SK-N-DZ (cell line): ENCODE data around the gene SGSM1.
"Not testable (repeated sequence)": the region's sequence is repeated elsewhere in the genome, so short reads cannot be mapped to it uniquely, and the experiment has no call there.

Experiments
- DNase-seq: peaks from one replicate; pipeline ENCODE4 v3.0.0-alpha.2; 2015; ENCODE audit warnings: low spot score

SGSM1 gene

GRCh38 chr22:24894220-24894975 is 88.4 kb downstream of the SGSM1 start:
- no peak for DNase-seq

DNA sequence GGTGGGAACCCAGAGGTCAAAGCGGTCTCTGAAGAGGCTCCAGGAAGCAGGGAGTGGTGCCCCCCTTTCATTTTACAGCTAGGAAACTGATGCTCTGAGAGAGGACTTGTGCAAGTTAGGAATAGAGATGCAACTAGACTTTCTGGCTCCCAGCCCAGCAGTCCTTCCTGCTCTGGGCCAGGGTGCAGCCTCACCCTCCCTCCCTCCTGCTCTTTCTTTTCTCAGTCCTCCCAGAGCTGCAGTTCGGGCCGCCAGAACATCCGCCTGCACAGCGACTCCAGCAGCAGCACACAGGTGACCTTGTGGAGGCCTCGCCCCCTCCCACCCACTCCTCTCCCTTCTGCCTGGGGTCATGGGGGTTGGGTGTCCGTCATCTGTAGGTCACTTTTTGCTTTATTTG is 89.0 kb downstream of the SGSM1 start:
- no peak for DNase-seq

- DNase-seq = no peak
These were observed 95.4 kb downstream of the SGSM1 start for GRCh38 chr22:24901448-24901847.

GRCh38 chr22:24905909-24906308 is 99.9 kb downstream of the SGSM1 start:
- DNase-seq = no peak

GRCh38 chr22:24907101-24907500 is 101.1 kb downstream of the SGSM1 start:
- DNase-seq = not testable (repeated sequence)

DNA sequence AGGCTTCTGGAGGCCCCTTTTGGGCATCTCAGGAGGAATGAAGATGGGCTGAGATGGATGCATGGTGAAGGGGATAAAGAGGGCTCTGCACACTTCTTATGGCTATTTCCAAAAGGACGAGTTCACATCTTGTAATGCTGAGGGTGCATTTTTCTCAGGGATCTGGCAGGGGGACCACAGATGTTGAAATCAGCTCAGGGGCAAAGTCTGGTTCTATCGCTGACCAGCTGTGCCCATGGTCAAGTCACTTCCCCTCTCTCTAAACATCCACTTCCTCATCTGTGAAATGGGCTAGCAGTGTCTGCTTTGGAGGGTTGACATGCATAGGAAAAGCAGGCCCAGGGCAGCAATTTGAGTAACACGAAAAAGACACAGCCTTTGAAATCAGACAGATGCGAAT is 114.0 kb downstream of the SGSM1 start:
- DNase-seq = no peak

DNA sequence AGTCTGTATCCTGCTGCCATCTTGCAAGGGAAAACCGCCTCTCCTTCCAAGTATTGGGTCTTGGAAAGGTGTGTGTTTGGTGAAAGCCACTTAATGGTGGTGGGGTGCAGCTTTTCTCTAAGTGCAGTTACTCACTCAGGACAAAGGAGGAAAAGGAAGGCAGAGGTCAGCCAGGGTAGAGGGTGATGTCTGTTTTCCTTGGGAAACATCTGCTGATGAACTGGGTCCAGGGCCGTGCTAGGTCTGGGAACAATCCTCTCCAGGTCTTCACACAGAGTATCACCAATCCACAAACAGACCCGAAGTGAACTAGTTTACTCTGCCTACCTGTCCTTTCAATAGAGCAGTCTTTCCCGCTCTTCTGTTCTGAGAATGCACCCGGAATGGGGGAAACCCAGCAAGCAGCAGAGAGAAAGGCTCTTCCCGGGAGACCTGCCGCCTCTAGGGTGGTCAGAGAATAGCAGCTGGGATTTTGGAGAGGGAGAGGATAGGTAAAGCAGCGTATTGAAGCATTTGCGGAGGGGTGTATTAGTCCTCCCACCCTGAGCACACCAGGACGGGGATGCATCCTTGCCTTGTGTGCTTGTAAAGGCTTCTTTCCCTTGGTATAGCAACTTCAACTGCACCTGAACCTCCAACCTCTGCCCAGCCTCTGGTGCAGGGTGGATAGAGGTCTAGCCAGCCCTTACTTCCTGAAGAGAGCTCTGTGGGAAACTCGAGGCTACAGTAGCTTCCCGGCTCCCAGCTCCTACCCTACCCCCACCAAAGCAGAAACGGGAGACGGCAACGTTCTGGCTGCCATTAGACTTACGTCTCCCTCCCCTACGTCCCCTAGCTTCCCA is 119.8 kb downstream of the SGSM1 start:
- no peak for DNase-seq

- DNase-seq = no peak
These were observed 120.4 kb downstream of the SGSM1 start for GRCh38 chr22:24926428-24926725.

- no peak for DNase-seq
These were observed 121.0 kb downstream of the SGSM1 start for GRCh38 chr22:24926849-24927579.

GRCh38 chr22:24928322-24928721 is 122.3 kb downstream of the SGSM1 start:
- no peak for DNase-seq

- DNase-seq = no peak
These were observed 124.7 kb downstream of the SGSM1 start for GRCh38 chr22:24930678-24931077.

- DNase-seq = no peak
These were observed 129.9 kb downstream of the SGSM1 start for GRCh38 chr22:24935771-24936483.

- peak; percentile 38 for DNase-seq
These were observed 131.1 kb downstream of the SGSM1 start for GRCh38 chr22:24937114-24937513.

DNA sequence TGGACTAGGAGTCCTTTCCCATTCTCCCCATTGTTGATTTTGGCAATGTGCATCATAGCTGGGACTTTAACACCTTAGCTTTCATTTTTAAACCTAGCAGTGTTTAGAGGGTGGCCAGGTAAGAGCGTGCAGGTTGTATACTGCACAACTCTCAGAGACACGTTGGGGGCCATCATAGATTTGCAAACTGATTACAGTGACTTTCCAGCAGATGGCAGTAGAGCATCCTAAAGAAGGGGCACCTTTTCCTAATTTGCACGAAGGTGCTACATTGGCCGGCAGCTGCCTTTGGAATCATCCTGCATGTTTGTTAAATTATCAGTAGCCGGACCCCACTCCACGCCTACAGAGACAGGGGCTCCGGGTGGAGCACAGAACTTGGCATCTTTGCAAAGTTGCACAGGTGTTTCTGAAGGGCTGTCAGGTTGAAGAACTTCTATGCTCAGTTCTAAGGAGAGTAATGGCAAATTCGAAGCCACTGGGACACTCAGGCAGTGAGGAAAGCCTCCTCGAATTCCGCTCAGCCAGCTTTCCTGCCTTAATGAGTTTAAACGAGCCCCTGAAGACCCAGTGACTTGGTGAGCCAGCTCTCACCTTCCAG is 132.8 kb downstream of the SGSM1 start:
- DNase-seq = peak; percentile 47

DNA sequence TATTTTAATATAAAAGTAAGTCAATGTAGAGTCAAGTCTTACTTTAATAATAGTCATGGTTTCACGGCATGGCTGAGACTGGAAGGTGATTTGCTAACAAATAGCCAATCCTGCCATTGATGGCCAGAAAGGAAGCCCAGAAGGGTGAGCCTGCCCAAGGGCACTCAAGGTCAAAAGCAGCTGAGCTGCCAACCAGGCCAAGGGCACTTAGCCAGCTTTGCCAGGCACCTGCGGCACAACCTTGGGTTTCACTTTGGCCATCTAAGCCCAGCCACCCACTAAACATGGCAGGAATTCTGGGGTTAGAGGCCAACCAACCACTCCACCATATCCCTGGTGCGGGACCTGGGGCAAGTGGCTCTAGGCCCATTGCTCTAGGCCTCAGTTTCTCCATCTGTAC is 136.3 kb downstream of the SGSM1 start:
- DNase-seq = no peak

DNA sequence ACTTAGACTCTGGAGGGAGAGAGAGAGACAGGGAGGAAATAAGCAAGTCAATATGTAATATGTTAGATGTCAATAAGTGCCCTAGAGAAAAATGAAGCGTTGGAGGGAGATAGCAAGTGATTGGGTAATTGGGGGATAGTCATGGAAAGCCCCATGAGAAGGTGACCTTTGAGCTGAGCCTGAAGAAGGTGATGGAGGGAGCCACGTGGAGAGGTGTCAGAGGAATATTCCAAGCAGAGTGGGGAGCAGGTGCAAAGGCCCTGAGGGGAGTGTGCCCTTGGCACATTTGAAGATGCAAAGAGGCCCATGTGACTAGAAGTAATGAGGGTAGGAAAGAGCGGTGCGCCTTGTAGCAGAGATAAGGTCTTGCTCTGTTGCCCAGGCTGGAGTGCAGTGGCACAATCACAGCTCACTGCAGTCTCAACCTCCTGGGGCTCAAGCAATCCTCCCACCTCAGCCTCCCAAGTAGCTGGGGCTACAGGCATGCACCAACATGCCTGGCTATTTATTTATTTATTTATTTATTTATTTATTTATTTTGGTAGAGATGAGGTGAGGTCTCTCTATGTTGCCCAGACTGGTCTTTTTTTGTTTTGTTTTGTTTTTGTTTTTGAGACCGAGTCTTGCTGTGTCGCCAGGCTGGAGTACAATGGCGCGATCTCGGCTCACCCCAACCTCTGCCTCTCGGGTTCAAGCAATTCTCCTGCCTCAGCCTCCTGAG is 138.4 kb downstream of the SGSM1 start:
- DNase-seq = no peak

GRCh38 chr22:24945430-24945829 is 139.4 kb downstream of the SGSM1 start:
- no peak for DNase-seq

DNA sequence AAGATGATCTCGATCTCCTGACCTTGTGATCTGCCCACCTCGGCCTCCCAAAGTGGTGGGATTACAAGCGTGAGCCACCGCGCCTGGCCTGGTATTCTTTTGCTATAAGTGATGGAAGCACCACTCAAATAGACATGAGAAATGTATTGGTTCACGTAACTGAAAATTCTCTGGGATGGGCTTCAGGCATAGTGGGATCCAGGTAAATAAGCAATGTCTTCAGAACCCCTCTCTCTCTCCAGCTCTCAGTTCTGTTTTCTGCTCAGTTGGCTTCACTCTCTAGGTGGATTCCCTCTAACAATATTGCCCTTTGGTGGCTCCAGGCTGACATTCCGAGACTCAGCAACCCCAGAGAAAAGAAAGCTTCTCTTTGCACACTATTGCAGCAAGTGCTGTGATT is 141.4 kb downstream of the SGSM1 start:
- no peak for DNase-seq

DNA sequence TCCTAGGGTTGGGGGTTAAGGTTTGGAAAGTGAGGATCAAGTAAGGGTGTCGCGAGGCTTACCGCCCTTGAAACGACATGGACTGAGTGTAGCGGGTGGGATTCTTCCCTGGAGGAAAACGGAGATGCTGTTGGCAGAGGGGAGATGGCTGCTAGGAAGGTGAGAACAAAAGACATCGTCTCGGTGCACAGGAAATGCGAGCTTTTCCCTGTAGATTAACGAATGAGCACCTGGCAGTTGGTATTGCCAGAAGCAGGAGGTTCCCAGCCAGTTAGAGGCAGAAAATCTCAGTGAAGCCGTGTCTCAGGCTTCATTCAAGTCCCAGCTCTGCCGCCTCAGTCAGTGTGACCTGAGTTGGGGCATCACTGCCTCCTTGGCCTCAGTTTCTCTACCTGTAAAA is 141.9 kb downstream of the SGSM1 start:
- DNase-seq = no peak

DNA sequence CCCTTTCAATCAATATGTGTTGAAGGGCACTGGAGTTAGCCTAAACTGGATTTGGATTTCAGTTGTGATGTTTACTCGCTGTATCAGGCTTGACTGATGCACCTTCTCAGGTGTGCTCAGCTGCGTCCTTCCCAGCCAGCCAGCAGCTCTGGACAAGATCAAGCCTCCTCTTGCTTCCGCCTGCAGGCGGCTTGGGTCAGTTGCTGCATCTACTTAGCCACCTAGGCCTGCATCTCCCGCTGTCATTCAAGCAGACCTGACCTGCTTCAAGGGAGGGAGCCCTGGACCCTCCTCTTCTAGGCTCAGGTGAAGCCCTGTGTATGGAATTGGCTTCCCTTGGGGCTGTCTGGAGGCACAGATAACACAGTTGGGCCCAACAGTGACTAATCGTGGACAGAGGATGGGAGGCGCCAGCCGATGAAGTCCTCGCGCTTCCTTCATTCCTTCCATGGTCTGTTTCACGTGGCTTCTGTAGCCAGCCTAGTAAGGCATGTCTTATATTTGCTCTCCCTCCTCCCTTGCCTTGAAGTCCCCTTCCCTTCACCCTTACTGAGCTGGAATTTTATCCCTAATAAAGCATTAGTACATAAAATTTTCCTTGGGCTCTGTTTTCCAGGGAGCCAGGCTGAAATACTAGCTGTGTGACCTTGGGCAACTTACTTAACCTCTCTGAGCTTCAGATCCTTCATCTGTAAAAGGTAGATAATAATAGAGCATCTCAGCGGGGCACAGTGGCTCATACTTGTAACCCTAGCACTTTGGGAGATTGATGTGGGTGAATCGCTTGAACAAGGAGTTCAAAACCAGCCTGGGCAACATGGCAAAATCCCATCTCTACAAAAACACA is 142.6 kb downstream of the SGSM1 start:
- no peak for DNase-seq
